GM19023 (cell line): Measurements from ENCODE around the gene C4orf46.

Experiments used
- ATAC-seq: cut with Tn5 transposase; IDR thresholded peaks from one replicate; pipeline ENCODE4 v1.9.1; 2021; ENCODE audit warnings: mild to moderate bottlenecking, moderate library complexity; ENCODE audit not compliant: unreplicated experiment

The C4orf46 gene

DNA sequence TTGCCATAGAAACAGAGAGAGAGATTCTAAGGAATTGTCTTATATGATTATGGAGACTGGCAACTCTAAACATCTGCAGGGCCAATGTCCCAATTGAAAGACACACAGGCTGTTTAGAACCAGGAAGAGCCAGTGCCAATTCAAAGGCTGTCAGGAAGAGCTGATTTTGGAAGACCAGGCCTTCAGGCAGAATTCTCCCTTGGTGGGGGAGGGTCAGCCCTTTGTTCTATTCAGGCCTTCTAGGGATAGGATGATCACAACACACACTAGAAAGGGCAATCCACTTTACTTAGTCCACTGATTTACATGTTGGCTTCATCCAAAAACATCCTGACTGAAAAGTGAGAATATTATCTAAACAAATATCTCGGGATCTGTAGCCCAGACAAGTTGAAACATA, 15.2 kb downstream of the C4orf46 start:
- ATAC-seq: no peak

DNA sequence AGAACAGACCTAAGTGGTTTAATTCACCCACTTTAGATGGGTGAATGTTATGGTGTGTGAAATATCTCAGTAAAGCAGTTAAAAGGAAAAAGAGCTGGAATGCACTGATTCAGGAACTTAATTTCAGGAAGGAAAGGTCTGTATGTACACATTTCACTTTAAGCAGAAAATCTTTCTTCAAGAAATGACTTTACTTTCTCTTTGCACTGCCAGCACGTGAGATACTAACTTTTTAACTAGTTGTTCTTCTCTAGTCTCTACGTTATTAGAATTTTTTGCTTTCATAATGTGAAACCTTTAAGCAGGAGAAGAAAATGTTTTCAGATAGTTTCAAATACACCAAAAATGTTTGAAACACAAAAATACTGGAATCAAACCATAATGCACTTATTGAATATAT, 18.8 kb downstream of the C4orf46 start:
- no peak for ATAC-seq

DNA sequence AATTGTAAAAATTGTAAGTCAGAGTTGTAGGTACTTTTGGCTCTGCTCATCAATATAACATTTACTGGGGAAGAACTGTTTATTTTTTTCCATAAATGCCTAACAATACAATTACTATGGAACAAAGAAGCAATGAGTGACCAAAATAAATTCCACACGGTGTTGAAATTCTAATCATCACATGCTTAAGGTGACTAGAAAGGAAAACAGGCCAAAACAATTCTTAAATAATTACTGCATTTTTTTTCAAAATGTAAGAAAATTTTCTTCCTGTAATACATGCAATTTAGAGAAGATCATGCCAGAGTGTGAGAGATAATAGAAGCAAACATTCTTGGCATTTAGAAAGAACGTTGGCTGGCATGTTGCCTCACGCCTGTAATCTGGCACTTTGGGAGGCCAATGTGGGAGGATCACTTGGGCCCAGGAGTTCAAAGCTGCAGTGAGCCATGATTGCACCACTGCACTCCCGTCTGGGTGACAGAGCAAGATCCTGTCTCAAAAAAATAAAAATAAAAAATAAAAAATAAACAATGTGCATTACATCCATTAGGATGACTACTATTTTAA, 22.5 kb downstream of the C4orf46 start:
- ATAC-seq: no peak

- no peak for ATAC-seq
Measured at GRCh38 chr4:158644760-158645159, 26.9 kb downstream of the C4orf46 start.

DNA sequence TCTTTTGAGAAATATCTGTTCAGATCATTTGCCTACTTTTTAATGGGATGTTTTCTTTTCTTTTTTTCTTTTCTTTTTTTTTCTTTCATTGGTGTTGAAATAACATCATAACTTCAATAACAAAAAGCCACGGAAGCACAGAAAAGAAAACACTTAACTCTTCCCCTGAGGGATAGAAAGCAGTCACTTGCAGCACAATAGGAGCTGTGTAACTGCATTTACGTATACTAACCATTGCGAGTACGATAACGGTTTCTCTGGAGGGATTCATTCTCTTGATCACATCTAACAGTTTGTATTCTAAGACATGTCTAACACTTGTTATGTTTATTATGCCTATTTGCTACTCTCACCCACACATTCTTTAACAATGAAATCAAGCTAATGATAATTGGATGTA, 27.3 kb downstream of the C4orf46 start:
- ATAC-seq: no peak

GRCh38 chr4:158636619-158637018, 35.1 kb downstream of the C4orf46 start:
- ATAC-seq: no peak

GRCh38 chr4:158630893-158631292, 40.8 kb downstream of the C4orf46 start:
- ATAC-seq: no peak

- no peak for ATAC-seq
Measured at GRCh38 chr4:158625544-158625943, 46.1 kb downstream of the C4orf46 start.

GRCh38 chr4:158624889-158625478, 46.7 kb downstream of the C4orf46 start:
- peak; percentile 91 for ATAC-seq

DNA sequence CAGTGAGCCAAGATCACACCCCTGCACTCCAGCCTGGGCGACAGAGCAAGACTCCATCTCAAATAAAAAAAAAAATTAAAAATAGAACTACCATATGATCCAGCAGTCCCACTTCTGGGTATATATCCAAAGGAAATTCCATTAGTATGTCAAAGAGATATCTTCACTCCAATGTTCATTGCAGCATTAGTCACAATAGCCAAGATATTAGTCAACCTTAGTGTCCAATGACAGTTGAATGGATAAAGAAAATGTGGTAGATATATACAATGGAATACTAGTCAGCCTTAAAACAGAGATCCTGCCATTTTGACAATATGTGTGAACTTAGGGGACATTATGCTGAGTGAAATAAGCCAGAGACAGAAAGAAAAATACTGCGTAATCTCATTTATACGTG, 49.4 kb downstream of the C4orf46 start:
- ATAC-seq: no peak

DNA sequence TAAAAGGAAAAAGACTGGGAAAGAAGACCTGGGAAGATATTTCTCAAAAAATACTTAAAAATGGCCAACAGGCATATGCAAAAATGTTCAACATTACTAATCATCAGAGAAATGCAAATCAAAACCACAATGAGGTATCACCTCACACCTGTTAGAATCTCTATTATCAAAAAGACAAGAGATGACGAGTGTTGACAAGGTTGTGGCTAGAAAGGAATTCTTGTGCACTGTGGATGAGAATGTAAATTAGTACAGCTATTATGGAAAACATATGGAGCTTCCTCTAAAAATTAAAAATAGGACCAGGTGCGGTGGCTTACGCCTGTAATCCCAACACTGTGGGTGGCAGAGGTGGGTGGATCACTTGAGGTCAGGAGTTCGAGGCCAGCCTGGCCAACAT, 50.0 kb downstream of the C4orf46 start:
- no peak for ATAC-seq

GRCh38 chr4:158617956-158618355, 53.7 kb downstream of the C4orf46 start:
- ATAC-seq: no peak
